ENCODE data around the gene KRT222. TPM values are rescaled to one million over a fixed set of nuclear protein-coding genes. Genes with fewer than 3 reads are reported as not detected.

KRT222 gene
- total RNA-seq, 1 donor = under 0.01 TPM

GRCh38 chr17:40646791-40647623 lies 18.0 kb downstream of the KRT222 start:
- Histone ChIP-seq H3K79me2 (ENCODE audit: insufficient read depth, low read length) (peaks cover 59% of the 10 kb centered on the region), H3K27ac (ENCODE audit: low read depth, low read length) (peak overlapping the region; percentile 97), H3K27me3 (ENCODE audit: insufficient read depth, low read length) (no peaks in the 10 kb centered on the region), H4K20me1 (ENCODE audit: insufficient read depth, low read length) (no peaks in the 10 kb centered on the region), H3K4me1 (ENCODE audit: insufficient read depth, low read length) (peaks cover 18% of the 10 kb centered on the region), H2AFZ (ENCODE audit: low read length) (peak overlapping the region; percentile 99), H3K9me3 (ENCODE audit: low read depth, low read length) (no peaks in the 10 kb centered on the region), H3K36me3 (ENCODE audit: insufficient read depth, low read length) (peaks cover 34% of the 10 kb centered on the region), H3K4me2 (ENCODE audit: insufficient read depth, low read length) (peak overlapping the region; percentile 98), H3K4me3 (ENCODE audit: insufficient read depth, low read length) (peak overlapping the region; percentile 87)
- peak; percentile 77 for DNase-seq (ENCODE audit: insufficient read length, low spot score, missing footprints)
- no peak for TF ChIP-seq CTCF (IDR thresholded peaks at IDR 0.05; ENCODE audit: extremely low read depth, low read depth, low read length)

- no peak overlapping the region for H3K4me2 ChIP-seq (ENCODE audit: insufficient read depth, low read length)
- no peak overlapping the region for H3K27ac ChIP-seq (ENCODE audit: low read depth, low read length)
- H2AFZ ChIP-seq (ENCODE audit: low read length) = no peak overlapping the region
- peaks cover 68% of the 10 kb centered on the region for H3K79me2 ChIP-seq (ENCODE audit: insufficient read depth, low read length)
- peaks cover 44% of the 10 kb centered on the region for H3K36me3 ChIP-seq (ENCODE audit: insufficient read depth, low read length)
- no peaks in the 10 kb centered on the region for H3K9me3 ChIP-seq (ENCODE audit: low read depth, low read length)
- H4K20me1 ChIP-seq (ENCODE audit: insufficient read depth, low read length) = peaks cover 3% of the 10 kb centered on the region
- H3K27me3 ChIP-seq (ENCODE audit: insufficient read depth, low read length) = no peaks in the 10 kb centered on the region
- DNase-seq (ENCODE audit: insufficient read length, low spot score, missing footprints) = no peak
- TF ChIP-seq CTCF (IDR thresholded peaks at IDR 0.05; ENCODE audit: extremely low read depth, low read depth, low read length) = no peak
- H3K4me3 ChIP-seq (ENCODE audit: insufficient read depth, low read length) = no peak overlapping the region
- H3K4me1 ChIP-seq (ENCODE audit: insufficient read depth, low read length) = peaks cover 18% of the 10 kb centered on the region
Observed at GRCh38 chr17:40645943-40646342, 19.0 kb downstream of the KRT222 start.

GRCh38 chr17:40645291-40645690 lies 19.7 kb downstream of the KRT222 start:
- no peak overlapping the region for H3K4me3 ChIP-seq (ENCODE audit: insufficient read depth, low read length)
- H2AFZ ChIP-seq (ENCODE audit: low read length) = no peak overlapping the region
- no peak for TF ChIP-seq CTCF (IDR thresholded peaks at IDR 0.05; ENCODE audit: extremely low read depth, low read depth, low read length)
- H3K9me3 ChIP-seq (ENCODE audit: low read depth, low read length) = no peaks in the 10 kb centered on the region
- H4K20me1 ChIP-seq (ENCODE audit: insufficient read depth, low read length) = peaks cover 6% of the 10 kb centered on the region
- H3K79me2 ChIP-seq (ENCODE audit: insufficient read depth, low read length) = peaks cover 74% of the 10 kb centered on the region
- H3K27me3 ChIP-seq (ENCODE audit: insufficient read depth, low read length) = no peaks in the 10 kb centered on the region
- peaks cover 50% of the 10 kb centered on the region for H3K36me3 ChIP-seq (ENCODE audit: insufficient read depth, low read length)
- DNase-seq (ENCODE audit: insufficient read length, low spot score, missing footprints) = no peak
- no peak overlapping the region for H3K27ac ChIP-seq (ENCODE audit: low read depth, low read length)
- H3K4me1 ChIP-seq (ENCODE audit: insufficient read depth, low read length) = peaks cover 18% of the 10 kb centered on the region
- no peak overlapping the region for H3K4me2 ChIP-seq (ENCODE audit: insufficient read depth, low read length)

- H3K27me3 ChIP-seq (ENCODE audit: insufficient read depth, low read length) = no peaks in the 10 kb centered on the region
- no peak overlapping the region for H3K4me2 ChIP-seq (ENCODE audit: insufficient read depth, low read length)
- no peak overlapping the region for H3K4me3 ChIP-seq (ENCODE audit: insufficient read depth, low read length)
- no peaks in the 10 kb centered on the region for H3K4me1 ChIP-seq (ENCODE audit: insufficient read depth, low read length)
- H2AFZ ChIP-seq (ENCODE audit: low read length) = no peak overlapping the region
- H3K36me3 ChIP-seq (ENCODE audit: insufficient read depth, low read length) = peaks cover 77% of the 10 kb centered on the region
- H3K27ac ChIP-seq (ENCODE audit: low read depth, low read length) = no peak overlapping the region
- no peak for TF ChIP-seq CTCF (IDR thresholded peaks at IDR 0.05; ENCODE audit: extremely low read depth, low read depth, low read length)
- H3K79me2 ChIP-seq (ENCODE audit: insufficient read depth, low read length) = peaks cover 48% of the 10 kb centered on the region
- H3K9me3 ChIP-seq (ENCODE audit: low read depth, low read length) = no peaks in the 10 kb centered on the region
- DNase-seq (ENCODE audit: insufficient read length, low spot score, missing footprints) = no peak
- H4K20me1 ChIP-seq (ENCODE audit: insufficient read depth, low read length) = peaks cover 20% of the 10 kb centered on the region
Observed at GRCh38 chr17:40637931-40638330, 27.0 kb downstream of the KRT222 start.
